K562 (cell line): ENCODE measurements around the gene GATA1. TPM values are rescaled to one million over a fixed set of nuclear protein-coding genes. Genes with fewer than 3 reads are reported as not detected.
A peak's percentile ranks its signal among the peaks of the same experiment; 100 is the strongest.

Source experiments
- BCOR ChIP-seq: fragments of 450-650 bp; IDR thresholded peaks from 2 replicates; pipeline ENCODE4 v1.6.1; 2016
- CC2D1A ChIP-seq: fragments of 450-650 bp; IDR thresholded peaks from 2 replicates; pipeline ENCODE4 v1.6.1; 2017; ENCODE audit warnings: mild to moderate bottlenecking
- CHD1 ChIP-seq: fragments of 200-600 bp; sonication (generic); IDR thresholded peaks from one replicate; pipeline ENCODE4 v1.6.1; 2012; ENCODE audit warnings: mild to moderate bottlenecking, moderate library complexity, low read length, inconsistent platforms
- E2F3 ChIP-seq: fragments of 250-450 bp; sonication (Bioruptor Pico); IDR thresholded peaks from 2 replicates; pipeline ENCODE4 v1.4.0; 2020; ENCODE audit warnings: mild to moderate bottlenecking
- EP400 ChIP-seq: fragments of 450-650 bp; IDR thresholded peaks from 2 replicates; pipeline ENCODE4 v1.6.1; 2017; ENCODE audit warnings: antibody characterized with exemption, mild to moderate bottlenecking, moderate library complexity
- ESRRB ChIP-seq: fragments of 250-450 bp; sonication (Bioruptor Pico); IDR thresholded peaks from 2 replicates; pipeline ENCODE4 v1.5.0; 2020; ENCODE audit warnings: mild to moderate bottlenecking, moderate library complexity, borderline replicate concordance
- GABPB1 ChIP-seq: sonication (generic); formaldehyde crosslinking; IDR thresholded peaks from 2 replicates; pipeline ENCODE4 v1.8.0; 2022; ENCODE audit warnings: mild to moderate bottlenecking, missing genetic modification reagents
- GATAD2B ChIP-seq: fragments of 450-650 bp; IDR thresholded peaks from 2 replicates; pipeline ENCODE4 v1.6.1; 2017; ENCODE audit warnings: mild to moderate bottlenecking, borderline replicate concordance
- HIVEP1 ChIP-seq: fragments of 250-450 bp; sonication (Bioruptor Pico); IDR thresholded peaks from 2 replicates; pipeline ENCODE4 v1.4.0; 2020; ENCODE audit warnings: mild to moderate bottlenecking
- KHSRP ChIP-seq: fragments of 450-650 bp; IDR thresholded peaks from 2 replicates; pipeline ENCODE4 v1.6.1; 2017
- MCM2 ChIP-seq: fragments of 450-650 bp; IDR thresholded peaks from 2 replicates; pipeline ENCODE4 v1.6.1; 2017; ENCODE audit warnings: low read depth, mild to moderate bottlenecking
- MTA1 ChIP-seq: fragments of 450-650 bp; IDR thresholded peaks from 2 replicates; pipeline ENCODE4 v1.6.1; 2017; ENCODE audit warnings: borderline replicate concordance
- NCOA1 ChIP-seq: fragments of 450-650 bp; IDR thresholded peaks from 2 replicates; pipeline ENCODE4 v1.6.1; 2016; ENCODE audit warnings: low read depth
- NFE2 ChIP-seq: IDR thresholded peaks from 2 replicates; pipeline ENCODE4 v1.6.1; 2014; ENCODE audit warnings: antibody characterized with exemption, low read depth
- NRF1 ChIP-seq, 2 experiments: fragments of 450-650 bp; IDR thresholded peaks in 1 of 2; conservative IDR thresholded peaks in 1 of 2; 2 replicates each; pipeline ENCODE4 v1.6.1; 2014; ENCODE audit warnings: mild to moderate bottlenecking in 2 of 2
- POLR2B ChIP-seq: fragments of 450-650 bp; IDR thresholded peaks from 2 replicates; pipeline ENCODE4 v1.6.1; 2018; ENCODE audit warnings: low read depth; ENCODE audit not compliant: partially characterized antibody
- RAD51 ChIP-seq: fragments of 450-650 bp; IDR thresholded peaks from 2 replicates; pipeline ENCODE4 v1.7.1; 2016; ENCODE audit warnings: low read depth, mild to moderate bottlenecking, borderline replicate concordance
- RBM17 ChIP-seq: fragments of 200-400 bp; formaldehyde crosslinking; IDR thresholded peaks from 2 replicates; pipeline ENCODE4 v1.6.1; 2017; ENCODE audit warnings: low read depth, mild to moderate bottlenecking, low read length, borderline replicate concordance
- SREBF1 ChIP-seq: fragments of 150-350 bp; IDR thresholded peaks from 2 replicates; pipeline ENCODE4 v1.6.1; 2014; ENCODE audit warnings: antibody characterized with exemption, low read depth, low read length, borderline replicate concordance
- SUPT5H ChIP-seq: fragments of 450-650 bp; IDR thresholded peaks from 2 replicates; pipeline ENCODE4 v1.6.1; 2016
- THRAP3 ChIP-seq: fragments of 450-650 bp; IDR thresholded peaks from 2 replicates; pipeline ENCODE4 v1.6.1; 2016; ENCODE audit warnings: mild to moderate bottlenecking, inconsistent platforms, borderline replicate concordance
- ZFP1 ChIP-seq: fragments of 450-650 bp; formaldehyde crosslinking; IDR thresholded peaks from 2 replicates; pipeline ENCODE4 v1.4.0; 2020; ENCODE audit warnings: mild to moderate bottlenecking, mixed read lengths
- ZKSCAN1 ChIP-seq: fragments of 150-350 bp; IDR thresholded peaks from 2 replicates; pipeline ENCODE4 v1.6.1; 2016; ENCODE audit warnings: low read depth, low read length
- ZNF146 ChIP-seq: IDR thresholded peaks from one replicate; pipeline ENCODE4 v1.6.1; 2018; ENCODE audit warnings: missing compliant biosample characterization; ENCODE audit not compliant: unreplicated experiment
- ZNF584 ChIP-seq: fragments of 200-800 bp; sonication (Bioruptor generic); IDR thresholded peaks from 2 replicates; pipeline ENCODE4 v1.6.1; 2016; ENCODE audit warnings: low read depth, mild to moderate bottlenecking, missing genetic modification characterization, missing compliant biosample characterization
- ZNF696 ChIP-seq: fragments of 250-450 bp; sonication (Bioruptor Pico); conservative IDR thresholded peaks from 2 replicates; pipeline ENCODE4 v1.4.0; 2020; ENCODE audit warnings: mild to moderate bottlenecking, moderate library complexity
- ZNF778 ChIP-seq: fragments of 450-650 bp; formaldehyde crosslinking; IDR thresholded peaks from 2 replicates; pipeline ENCODE4 v1.4.0; 2020; ENCODE audit warnings: mild to moderate bottlenecking, moderate library complexity
- polyA plus RNA-seq, 8 experiments: library from polyadenylated mRNA; depleted of rRNA in 4 of 8; stranded (reverse) in 5 of 8; unstranded in 3 of 8; fragments of >200 nt; fragmentation: Nextera tagmentation in 2 of 8; fragmentation: Illumina TruSeq in 1 of 8; extraction: Ambion mirVana in 2 of 8; extraction: Trizol in 1 of 8; gene quantifications; 2 replicates each; pipeline versions ENCODE4 v1.2.1 to v1.2.3, GENCODE V29; 2011 to 2014; ENCODE audit warnings: inconsistent platforms in 1 of 8, missing spikeins in 1 of 8
- total RNA-seq, 7 experiments: library from RNA; depleted of rRNA in 6 of 7; stranded (reverse); fragments of >200 nt in 6 of 7; fragmentation: Illumina TruSeq in 2 of 7; extraction: Trizol in 2 of 7; gene quantifications; 2 replicates each; pipeline versions ENCODE4 v1.2.1 to v1.2.3, GENCODE V29; 2011 to 2021; ENCODE audit warnings: low replicate concordance in 1 of 7
- TF ChIP-seq, protein P1 (sequence below): fragments of 450-650 bp; IDR thresholded peaks from one replicate; pipeline ENCODE4 v1.6.1; 2018; ENCODE audit warnings: mild to moderate bottlenecking, moderate library complexity; ENCODE audit not compliant: partially characterized antibody

GATA1 gene
- total and polyA plus RNA-seq, 9 of the 15 experiments (the other 6 are each of a cell fraction or from before 2014, with no cell fraction given), result 11.9 to 291 (median 116) TPM

DNA sequence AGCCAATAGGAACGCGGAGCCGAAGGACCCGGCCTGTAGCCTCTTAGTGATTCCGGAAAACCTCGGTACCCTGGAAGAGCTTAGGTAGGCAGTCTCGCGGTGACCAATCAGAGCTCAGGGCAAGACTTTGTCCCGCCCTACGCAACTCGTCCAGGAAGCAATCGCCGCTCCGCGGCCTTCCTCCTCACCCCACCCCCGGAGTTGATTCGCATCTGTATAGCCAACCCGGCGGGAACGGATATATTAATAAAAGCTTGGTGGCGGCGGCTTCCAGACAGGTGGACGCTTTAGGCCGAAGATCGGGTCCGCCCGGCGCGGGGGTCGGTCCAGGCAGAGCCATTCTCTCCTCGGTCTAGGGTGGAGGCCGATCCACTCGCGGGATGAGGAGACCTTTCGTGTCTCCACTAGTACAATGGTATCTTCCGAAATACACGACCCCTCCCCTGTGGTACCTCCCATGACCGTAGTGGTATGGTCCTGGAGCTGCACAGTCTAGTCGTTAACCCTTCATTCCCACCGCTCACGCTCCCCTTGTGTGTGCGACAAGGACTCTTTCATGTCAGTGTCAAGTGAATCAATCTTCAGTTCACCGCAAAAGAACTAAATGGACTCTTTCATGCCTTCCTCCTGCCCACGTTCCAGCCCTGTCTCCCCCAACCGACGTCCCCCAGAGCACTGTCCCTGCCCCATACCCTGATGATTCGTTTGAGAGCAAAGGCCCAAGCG, 49.0 kb upstream of the GATA1 start (continued):
- TF ChIP-seq ESRRB (no peak), RAD51 (no peak), ZNF584 (CRISPR knock-in tag) (no peak), SREBF1 (peak; percentile 51; the same call in 1 of the 2 replicates), MTA1 (no peak), NCOA1 (no peak), POLR2B (peak; percentile 66), ZKSCAN1 (no peak), ZNF778 (CRISPR knock-in tag) (no peak), GABPB1 (CRISPR knock-in tag) (peak; percentile 81), CHD1 (no peak), GATAD2B (no peak), ZNF146 (CRISPR knock-in tag) (no peak), RBM17 (no peak), EP400 (peak; percentile 83), CC2D1A (no peak), BCOR (peak; percentile 9; the same call in 1 of the 2 replicates), SUPT5H (peak; percentile 78), NFE2 (no peak), ZFP1 (CRISPR knock-in tag) (no peak), HIVEP1 (CRISPR knock-in tag) (no peak), ZNF696 (CRISPR knock-in tag) (no peak), E2F3 (no peak), NRF1 (conservative IDR thresholded peaks at IDR 0.05 in 1 of 2, IDR thresholded peaks at IDR 0.05 in 1 of 2) (peak; percentile 92 to 93), MCM2 (no peak), THRAP3 (no peak), KHSRP (no peak)
- TF ChIP-seq, protein P1, sequence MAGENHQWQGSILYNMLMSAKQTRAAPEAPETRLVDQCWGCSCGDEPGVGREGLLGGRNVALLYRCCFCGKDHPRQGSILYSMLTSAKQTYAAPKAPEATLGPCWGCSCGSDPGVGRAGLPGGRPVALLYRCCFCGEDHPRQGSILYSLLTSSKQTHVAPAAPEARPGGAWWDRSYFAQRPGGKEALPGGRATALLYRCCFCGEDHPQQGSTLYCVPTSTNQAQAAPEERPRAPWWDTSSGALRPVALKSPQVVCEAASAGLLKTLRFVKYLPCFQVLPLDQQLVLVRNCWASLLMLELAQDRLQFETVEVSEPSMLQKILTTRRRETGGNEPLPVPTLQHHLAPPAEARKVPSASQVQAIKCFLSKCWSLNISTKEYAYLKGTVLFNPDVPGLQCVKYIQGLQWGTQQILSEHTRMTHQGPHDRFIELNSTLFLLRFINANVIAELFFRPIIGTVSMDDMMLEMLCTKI, result no peak
